Fibroblast of pulmonary artery (primary cell): Measurements from ENCODE around the gene SNX18.

Experiments used
- DNase-seq: peaks from one replicate; pipeline ENCODE4 v3.0.0-alpha.2; 2010; ENCODE audit warnings: low read depth
- H3K4me3 ChIP-seq: replicated peaks from 2 replicates; pipeline ENCODE4 v1.5.1; 2011; ENCODE audit warnings: low read depth, mild to moderate bottlenecking, control low read depth, low read length, moderate library complexity
- TF ChIP-seq, protein P1 (sequence below): IDR thresholded peaks from 2 replicates; pipeline ENCODE4 v1.5.1; 2011; ENCODE audit warnings: mild to moderate bottlenecking, control low read depth, low read length, inconsistent platforms; ENCODE audit errors: missing control alignments

SNX18 gene

GRCh38 chr5:54525261-54525660, 7.7 kb downstream of the SNX18 start:
- DNase-seq = no peak
- TF ChIP-seq, protein P1, sequence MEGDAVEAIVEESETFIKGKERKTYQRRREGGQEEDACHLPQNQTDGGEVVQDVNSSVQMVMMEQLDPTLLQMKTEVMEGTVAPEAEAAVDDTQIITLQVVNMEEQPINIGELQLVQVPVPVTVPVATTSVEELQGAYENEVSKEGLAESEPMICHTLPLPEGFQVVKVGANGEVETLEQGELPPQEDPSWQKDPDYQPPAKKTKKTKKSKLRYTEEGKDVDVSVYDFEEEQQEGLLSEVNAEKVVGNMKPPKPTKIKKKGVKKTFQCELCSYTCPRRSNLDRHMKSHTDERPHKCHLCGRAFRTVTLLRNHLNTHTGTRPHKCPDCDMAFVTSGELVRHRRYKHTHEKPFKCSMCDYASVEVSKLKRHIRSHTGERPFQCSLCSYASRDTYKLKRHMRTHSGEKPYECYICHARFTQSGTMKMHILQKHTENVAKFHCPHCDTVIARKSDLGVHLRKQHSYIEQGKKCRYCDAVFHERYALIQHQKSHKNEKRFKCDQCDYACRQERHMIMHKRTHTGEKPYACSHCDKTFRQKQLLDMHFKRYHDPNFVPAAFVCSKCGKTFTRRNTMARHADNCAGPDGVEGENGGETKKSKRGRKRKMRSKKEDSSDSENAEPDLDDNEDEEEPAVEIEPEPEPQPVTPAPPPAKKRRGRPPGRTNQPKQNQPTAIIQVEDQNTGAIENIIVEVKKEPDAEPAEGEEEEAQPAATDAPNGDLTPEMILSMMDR = no peak
- no peak overlapping the region for H3K4me3 ChIP-seq

DNA sequence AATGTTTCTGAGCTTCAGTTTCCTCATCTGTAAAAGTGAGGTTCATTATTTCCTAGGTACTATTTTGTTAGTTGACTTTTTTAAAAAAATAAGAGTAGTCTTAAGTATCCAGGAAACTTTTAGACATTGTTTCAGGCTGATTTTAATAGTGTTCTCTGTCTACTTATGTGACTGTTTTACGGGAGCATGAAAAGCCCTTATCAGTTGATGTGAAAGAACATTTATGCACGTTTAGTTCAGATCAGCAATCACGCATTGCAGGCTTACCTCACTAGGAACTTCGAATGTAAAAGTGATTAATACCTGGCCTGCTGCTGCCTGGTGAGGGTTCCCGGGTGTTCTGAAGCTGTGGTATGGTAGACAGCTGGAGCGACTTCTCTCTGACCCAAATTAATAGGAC, 8.1 kb downstream of the SNX18 start:
- TF ChIP-seq, protein P1 = no peak
- H3K4me3 ChIP-seq = no peak overlapping the region
- no peak for DNase-seq

- DNase-seq = no peak
- H3K4me3 ChIP-seq = no peak overlapping the region
- TF ChIP-seq, protein P1 = no peak
These were observed 9.2 kb downstream of the SNX18 start for GRCh38 chr5:54526604-54527288.

GRCh38 chr5:54528633-54529209, 11.2 kb downstream of the SNX18 start:
- no peak overlapping the region for H3K4me3 ChIP-seq
- no peak for DNase-seq

DNA sequence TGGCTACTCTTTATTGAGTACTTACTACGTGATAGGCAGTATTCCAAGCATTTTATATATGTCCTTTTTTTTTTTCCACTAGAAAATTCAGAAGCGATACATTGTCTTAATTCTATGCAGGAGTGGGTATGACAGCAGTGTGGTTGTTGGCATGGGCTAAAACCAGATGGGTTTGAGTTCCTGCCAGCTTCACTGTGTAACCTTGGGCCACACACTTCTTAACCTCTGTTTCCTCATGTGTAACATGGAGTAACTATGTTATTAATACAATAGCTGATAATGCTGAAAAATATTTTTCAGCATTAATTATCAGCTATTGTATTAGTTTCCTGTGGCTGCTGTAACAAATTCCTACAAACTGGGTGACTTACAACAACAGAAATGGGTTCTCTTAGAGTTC, 12.0 kb downstream of the SNX18 start:
- TF ChIP-seq, protein P1 = no peak
- DNase-seq = no peak
- H3K4me3 ChIP-seq = no peak overlapping the region

More at GRCh38 chr5:54528633-54529209, 11.2 kb downstream of the SNX18 start:
- TF ChIP-seq, protein P1 = no peak

- DNase-seq = no peak
- TF ChIP-seq, protein P1 = no peak
- H3K4me3 ChIP-seq = no peak overlapping the region
These were observed 14.0 kb downstream of the SNX18 start for GRCh38 chr5:54531546-54531945.
